ENCODE results near the gene PRDX4.
"Not testable (repeated sequence)": the region's sequence is repeated elsewhere in the genome, so short reads cannot be mapped to it uniquely, and the experiment has no call there.

The PRDX4 gene

GRCh38 chrX:23659339-23659738 is 8.0 kb upstream of the PRDX4 start:
- no peak overlapping the region for H3K4me3 ChIP-seq (ENCODE audit: control insufficient read depth, low read depth, low read length)
- DNase-seq (ENCODE audit: low read depth), result no peak
- TF ChIP-seq CTCF (conservative IDR thresholded peaks at IDR 0.05; ENCODE audit: control insufficient read depth, insufficient read depth, low read depth, low read length), result no peak

GRCh38 chrX:23660083-23660765 is 7.1 kb upstream of the PRDX4 start:
- H3K4me3 ChIP-seq (ENCODE audit: control insufficient read depth, low read depth, low read length); DNase-seq (ENCODE audit: low read depth): not testable (repeated sequence)

GRCh38 chrX:23660766-23661132 is 6.5 kb upstream of the PRDX4 start:
- TF ChIP-seq CTCF (conservative IDR thresholded peaks at IDR 0.05; ENCODE audit: control insufficient read depth, insufficient read depth, low read depth, low read length), result no peak
- no peak for DNase-seq (ENCODE audit: low read depth)
- H3K4me3 ChIP-seq (ENCODE audit: control insufficient read depth, low read depth, low read length), result no peak overlapping the region

- no peak for DNase-seq (ENCODE audit: low read depth)
Measured at GRCh38 chrX:23661671-23662070, 5.6 kb upstream of the PRDX4 start.

GRCh38 chrX:23662187-23662586 is 5.1 kb upstream of the PRDX4 start:
- H3K4me3 ChIP-seq (ENCODE audit: control insufficient read depth, low read depth, low read length), result no peak overlapping the region
- TF ChIP-seq CTCF (conservative IDR thresholded peaks at IDR 0.05; ENCODE audit: control insufficient read depth, insufficient read depth, low read depth, low read length), result no peak
- DNase-seq (ENCODE audit: low read depth), result no peak

More at GRCh38 chrX:23661671-23662070, 5.6 kb upstream of the PRDX4 start:
- no peak for TF ChIP-seq CTCF (conservative IDR thresholded peaks at IDR 0.05; ENCODE audit: control insufficient read depth, insufficient read depth, low read depth, low read length)
- no peak overlapping the region for H3K4me3 ChIP-seq (ENCODE audit: control insufficient read depth, low read depth, low read length)

GRCh38 chrX:23662853-23663252 is 4.4 kb upstream of the PRDX4 start:
- TF ChIP-seq CTCF (conservative IDR thresholded peaks at IDR 0.05; ENCODE audit: control insufficient read depth, insufficient read depth, low read depth, low read length), result no peak
- DNase-seq (ENCODE audit: low read depth), result peak; percentile 84
- H3K4me3 ChIP-seq (ENCODE audit: control insufficient read depth, low read depth, low read length), result no peak overlapping the region

- no peak overlapping the region for H3K4me3 ChIP-seq (ENCODE audit: control insufficient read depth, low read depth, low read length)
- no peak for DNase-seq (ENCODE audit: low read depth)
- no peak for TF ChIP-seq CTCF (conservative IDR thresholded peaks at IDR 0.05; ENCODE audit: control insufficient read depth, insufficient read depth, low read depth, low read length)
Measured at GRCh38 chrX:23664496-23664895, 2.8 kb upstream of the PRDX4 start.

All from fibroblast of mammary gland (primary cell).